Non-pigmented ciliary epithelial cell (primary cell): ENCODE data around the gene VPS54.
"Not testable (repeated sequence)": the region's sequence is repeated elsewhere in the genome, so short reads cannot be mapped to it uniquely, and the experiment has no call there.

Experiments used
- DNase-seq: peaks from one replicate; pipeline ENCODE4 v3.0.0-alpha.2; 2010; ENCODE audit warnings: low read depth

VPS54 gene

GRCh38 chr2:63872571-63873328, 146.5 kb downstream of the VPS54 start:
- no peak for DNase-seq

GRCh38 chr2:63871864-63872263, 147.4 kb downstream of the VPS54 start:
- DNase-seq: no peak

GRCh38 chr2:63870679-63871078, 148.5 kb downstream of the VPS54 start:
- no peak for DNase-seq

- DNase-seq: no peak
Measured at GRCh38 chr2:63866009-63866709, 153.1 kb downstream of the VPS54 start.

GRCh38 chr2:63865159-63865799, 153.9 kb downstream of the VPS54 start:
- no peak for DNase-seq

GRCh38 chr2:63863707-63864106, 155.5 kb downstream of the VPS54 start:
- no peak for DNase-seq

- DNase-seq: no peak
Measured at GRCh38 chr2:63862806-63863205, 156.4 kb downstream of the VPS54 start.

GRCh38 chr2:63861220-63861822, 157.9 kb downstream of the VPS54 start:
- DNase-seq: no peak

GRCh38 chr2:63858291-63858690, 160.9 kb downstream of the VPS54 start:
- DNase-seq: no peak

- no peak for DNase-seq
Measured at GRCh38 chr2:63856303-63856603, 163.0 kb downstream of the VPS54 start.

GRCh38 chr2:63855418-63856302, 163.6 kb downstream of the VPS54 start:
- DNase-seq: no peak

- DNase-seq: no peak
Measured at GRCh38 chr2:63853527-63854310, 165.5 kb downstream of the VPS54 start.

- no peak for DNase-seq
Measured at GRCh38 chr2:63851691-63852311, 167.4 kb downstream of the VPS54 start.

GRCh38 chr2:63850649-63851048, 168.6 kb downstream of the VPS54 start:
- no peak for DNase-seq

GRCh38 chr2:63850204-63850571, 169.0 kb downstream of the VPS54 start:
- no peak for DNase-seq

- DNase-seq: no peak
Measured at GRCh38 chr2:63849381-63850203, 169.6 kb downstream of the VPS54 start.

- DNase-seq: not testable (repeated sequence)
Measured at GRCh38 chr2:63847571-63847970, 171.7 kb downstream of the VPS54 start.

- no peak for DNase-seq
Measured at GRCh38 chr2:63846487-63846886, 172.7 kb downstream of the VPS54 start.

GRCh38 chr2:63845866-63846265, 173.4 kb downstream of the VPS54 start:
- no peak for DNase-seq

- no peak for DNase-seq
Measured at GRCh38 chr2:63844616-63845015, 174.6 kb downstream of the VPS54 start.
